ENCODE results near the gene KLK1.

GRCh38 chr19:50791594-50792271, 31.9 kb downstream of the KLK1 start:
- TF ChIP-seq, protein P1, sequence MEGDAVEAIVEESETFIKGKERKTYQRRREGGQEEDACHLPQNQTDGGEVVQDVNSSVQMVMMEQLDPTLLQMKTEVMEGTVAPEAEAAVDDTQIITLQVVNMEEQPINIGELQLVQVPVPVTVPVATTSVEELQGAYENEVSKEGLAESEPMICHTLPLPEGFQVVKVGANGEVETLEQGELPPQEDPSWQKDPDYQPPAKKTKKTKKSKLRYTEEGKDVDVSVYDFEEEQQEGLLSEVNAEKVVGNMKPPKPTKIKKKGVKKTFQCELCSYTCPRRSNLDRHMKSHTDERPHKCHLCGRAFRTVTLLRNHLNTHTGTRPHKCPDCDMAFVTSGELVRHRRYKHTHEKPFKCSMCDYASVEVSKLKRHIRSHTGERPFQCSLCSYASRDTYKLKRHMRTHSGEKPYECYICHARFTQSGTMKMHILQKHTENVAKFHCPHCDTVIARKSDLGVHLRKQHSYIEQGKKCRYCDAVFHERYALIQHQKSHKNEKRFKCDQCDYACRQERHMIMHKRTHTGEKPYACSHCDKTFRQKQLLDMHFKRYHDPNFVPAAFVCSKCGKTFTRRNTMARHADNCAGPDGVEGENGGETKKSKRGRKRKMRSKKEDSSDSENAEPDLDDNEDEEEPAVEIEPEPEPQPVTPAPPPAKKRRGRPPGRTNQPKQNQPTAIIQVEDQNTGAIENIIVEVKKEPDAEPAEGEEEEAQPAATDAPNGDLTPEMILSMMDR (IDR thresholded peaks at IDR 0.05): no peak
- no peak for TF ChIP-seq POLR2A (IDR thresholded peaks at IDR 0.05)
